Measurements from ENCODE around the gene SHROOM3. TPM values are rescaled to one million over a fixed set of nuclear protein-coding genes. Genes with fewer than 3 reads are reported as not detected.

SHROOM3 gene
- total and polyA plus RNA-seq, 2 donors (not counting 3 experiments of a cell fraction or from before 2014, with no cell fraction given): 2.7 to 6.7 TPM

DNA sequence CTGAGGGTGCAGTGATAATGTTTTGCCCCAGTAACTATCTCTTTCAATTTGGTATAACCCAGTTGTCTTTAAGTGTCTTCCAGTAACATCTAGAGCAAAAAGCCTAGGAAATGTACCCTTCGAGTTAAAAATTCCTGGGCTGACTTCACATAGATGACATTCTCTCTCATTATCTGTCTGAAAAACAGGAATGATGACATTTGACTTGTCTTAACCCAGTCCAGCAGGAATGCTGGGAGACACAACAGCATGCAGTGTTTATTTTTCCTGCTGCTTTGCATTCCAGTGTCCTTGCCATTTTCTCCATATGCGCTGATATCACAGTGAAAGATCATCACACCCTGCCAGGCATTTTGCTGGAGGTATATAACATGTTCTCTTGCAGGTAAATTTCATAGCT, 333.0 kb downstream of the SHROOM3 start:
- FAIRE-seq (no peak), DNase-seq (ENCODE audit: low read depth, low spot score) (no peak)
- no peaks in the 10 kb centered on the region for H3K9me1 ChIP-seq (replicated peaks; ENCODE audit: control insufficient read depth, extremely low read depth, insufficient read depth, low read length)
- intact Hi-C loops (cut with micrococcal nuclease): no loop called here
- H4K20me1 ChIP-seq (replicated peaks; ENCODE audit: control insufficient read depth, extremely low read depth, insufficient read depth, low read length): no peaks in the 10 kb centered on the region
- CTCF ChIA-PET: interaction anchor here (2.5 kb wide), 1 partner anchor 10 kb away, joined by 12 read pairs; no protein-coding TSS in a partner anchor
- no TSS peak for BruUV-seq (replicated peaks)
- peaks cover 0 to 6% of the 10 kb centered on the region in 2 experiments for H3K36me3 ChIP-seq (ENCODE audit: control insufficient read depth in 2 of 2, extremely low read depth in 1 of 2, insufficient read depth in 2 of 2, low read length in 2 of 2)
- no peaks in the 10 kb centered on the region for H3K27me3 ChIP-seq (ENCODE audit: control insufficient read depth in 2 of 2, insufficient read depth in 2 of 2, low read length in 2 of 2)
- H3K4me2 ChIP-seq (ENCODE audit: insufficient read depth, low read length): no peak overlapping the region
- H3K79me2 ChIP-seq (ENCODE audit: control insufficient read depth, insufficient read depth, low read length): no peaks in the 10 kb centered on the region
- H3K4me1 ChIP-seq (ENCODE audit: control insufficient read depth, extremely low read depth, insufficient read depth, low read length): peaks cover 10% of the 10 kb centered on the region
- dilution Hi-C loops (cut with MboI; ENCODE audit: extremely low pct_ligation_motif_present, low sequenced_read_pairs): no loop called here
- no peak overlapping the region for H2AFZ ChIP-seq (ENCODE audit: low read depth, low read length)
- H3K4me3 ChIP-seq (replicated peaks in 1 of 3; ENCODE audit: insufficient read depth in 1 of 3, low read depth in 1 of 3, low read length in 3 of 3): no peak overlapping the region
- H3K9me3 ChIP-seq (replicated peaks; ENCODE audit: control insufficient read depth, insufficient read depth, low read length): no peaks in the 10 kb centered on the region
- H3K9ac ChIP-seq (replicated peaks; ENCODE audit: extremely low read depth, insufficient read depth, low read length): no peak overlapping the region
- H3K27ac ChIP-seq (ENCODE audit: insufficient read depth, low read depth, low read length): no peak overlapping the region
- TF ChIP-seq POLR2AphosphoS5 (IDR thresholded peaks at IDR 0.05; ENCODE audit: insufficient read depth, low read depth, low read length) (no peak), GATA2 (IDR thresholded peaks at IDR 0.05; ENCODE audit: insufficient read depth, insufficient read length, low read depth, low read length) (no peak), FOS (IDR thresholded peaks at IDR 0.05; ENCODE audit: borderline replicate concordance, insufficient read depth, low read length) (no peak), POLR2A (IDR thresholded peaks at IDR 0.05; ENCODE audit: low read depth, low read length) (no peak), EZH2 (IDR thresholded peaks at IDR 0.05; ENCODE audit: borderline replicate concordance, low read depth, low read length, severe bottlenecking) (no peak), MYC (IDR thresholded peaks at IDR 0.05; ENCODE audit: low read depth, low read length) (no peak), JUN (IDR thresholded peaks at IDR 0.05; ENCODE audit: borderline replicate concordance, insufficient read depth, insufficient read length, low read depth) (no peak)
- TF ChIP-seq, protein P1, sequence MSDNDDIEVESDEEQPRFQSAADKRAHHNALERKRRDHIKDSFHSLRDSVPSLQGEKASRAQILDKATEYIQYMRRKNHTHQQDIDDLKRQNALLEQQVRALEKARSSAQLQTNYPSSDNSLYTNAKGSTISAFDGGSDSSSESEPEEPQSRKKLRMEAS (IDR thresholded peaks at IDR 0.05; ENCODE audit: insufficient read depth, insufficient read length): no peak
- TF ChIP-seq, protein P2, sequence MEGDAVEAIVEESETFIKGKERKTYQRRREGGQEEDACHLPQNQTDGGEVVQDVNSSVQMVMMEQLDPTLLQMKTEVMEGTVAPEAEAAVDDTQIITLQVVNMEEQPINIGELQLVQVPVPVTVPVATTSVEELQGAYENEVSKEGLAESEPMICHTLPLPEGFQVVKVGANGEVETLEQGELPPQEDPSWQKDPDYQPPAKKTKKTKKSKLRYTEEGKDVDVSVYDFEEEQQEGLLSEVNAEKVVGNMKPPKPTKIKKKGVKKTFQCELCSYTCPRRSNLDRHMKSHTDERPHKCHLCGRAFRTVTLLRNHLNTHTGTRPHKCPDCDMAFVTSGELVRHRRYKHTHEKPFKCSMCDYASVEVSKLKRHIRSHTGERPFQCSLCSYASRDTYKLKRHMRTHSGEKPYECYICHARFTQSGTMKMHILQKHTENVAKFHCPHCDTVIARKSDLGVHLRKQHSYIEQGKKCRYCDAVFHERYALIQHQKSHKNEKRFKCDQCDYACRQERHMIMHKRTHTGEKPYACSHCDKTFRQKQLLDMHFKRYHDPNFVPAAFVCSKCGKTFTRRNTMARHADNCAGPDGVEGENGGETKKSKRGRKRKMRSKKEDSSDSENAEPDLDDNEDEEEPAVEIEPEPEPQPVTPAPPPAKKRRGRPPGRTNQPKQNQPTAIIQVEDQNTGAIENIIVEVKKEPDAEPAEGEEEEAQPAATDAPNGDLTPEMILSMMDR (IDR thresholded peaks at IDR 0.05; ENCODE audit: extremely low read depth in 1 of 2, insufficient read depth in 1 of 2, low read depth in 1 of 2, low read length in 2 of 2): no peak
- POLR2A ChIA-PET: no interaction called here

Measured in endothelial cell of umbilical vein (primary cell).